Stimulated activated CD4-positive, alpha-beta T cell treated with anti-CD3 and anti-CD28 coated beads, Interleukin-12 subunit alpha, Interleukin-12 subunit beta, amount 100 ng/mL, for 48 hours (primary cell): ENCODE data around the gene MTIF3.
"Not testable (repeated sequence)": the region's sequence is repeated elsewhere in the genome, so short reads cannot be mapped to it uniquely, and the experiment has no call there.

Experiments used
- DNase-seq, 3 donors: peaks; one replicate each; pipeline ENCODE4 v3.0.0-alpha.2; 2020; ENCODE audit warnings: low read depth in 2 of 3, low spot score in 1 of 3

MTIF3 gene

GRCh38 chr13:27415116-27415515 is 35.2 kb downstream of the MTIF3 start:
- no peak for DNase-seq

GRCh38 chr13:27411341-27411740 is 39.0 kb downstream of the MTIF3 start:
- DNase-seq: no peak

- DNase-seq: no peak
These were observed 41.4 kb downstream of the MTIF3 start for GRCh38 chr13:27409013-27409412.

GRCh38 chr13:27408074-27408473 is 42.3 kb downstream of the MTIF3 start:
- no peak for DNase-seq

- peak in 1 of 3 donors; percentile 21 for DNase-seq
These were observed 44.0 kb downstream of the MTIF3 start for GRCh38 chr13:27406178-27406939.

- DNase-seq: no peak
These were observed 44.7 kb downstream of the MTIF3 start for GRCh38 chr13:27405546-27406134.

GRCh38 chr13:27404680-27405079 is 45.7 kb downstream of the MTIF3 start:
- no peak for DNase-seq

GRCh38 chr13:27403727-27404385 is 46.5 kb downstream of the MTIF3 start:
- DNase-seq: no peak

- no peak for DNase-seq
These were observed 47.1 kb downstream of the MTIF3 start for GRCh38 chr13:27403203-27403678.

GRCh38 chr13:27401210-27401609 is 49.2 kb downstream of the MTIF3 start:
- no peak for DNase-seq

- not testable (repeated sequence) for DNase-seq
These were observed 50.0 kb downstream of the MTIF3 start for GRCh38 chr13:27400405-27400804.

GRCh38 chr13:27398360-27398759 is 52.0 kb downstream of the MTIF3 start:
- no peak for DNase-seq

GRCh38 chr13:27396252-27396846 is 54.0 kb downstream of the MTIF3 start:
- DNase-seq: no peak

- DNase-seq: no peak
These were observed 55.3 kb downstream of the MTIF3 start for GRCh38 chr13:27395007-27395510.

GRCh38 chr13:27393101-27393500 is 57.3 kb downstream of the MTIF3 start:
- DNase-seq: no peak

GRCh38 chr13:27391471-27391870 is 58.9 kb downstream of the MTIF3 start:
- no peak for DNase-seq

- DNase-seq: no peak
These were observed 60.5 kb downstream of the MTIF3 start for GRCh38 chr13:27389891-27390290.

- DNase-seq: no peak
These were observed 62.1 kb downstream of the MTIF3 start for GRCh38 chr13:27388241-27388640.
